NB4 (cell line): ENCODE data around the gene HES4.
A peak's percentile ranks its signal among the peaks of the same experiment; 100 is the strongest.

Source experiments
- DNase-seq: peaks from one replicate; pipeline ENCODE4 v3.0.0; 2010; ENCODE audit warnings: low read depth
- H3K4me3 ChIP-seq: one replicate; pipeline ENCODE4 v1.5.1; 2011; ENCODE audit warnings: mild to moderate bottlenecking, low read depth, low read length, moderate library complexity
- MYC ChIP-seq: IDR thresholded peaks from 2 replicates; pipeline ENCODE4 v1.6.1; 2011; ENCODE audit warnings: low read depth, low read length
- POLR2A ChIP-seq: IDR thresholded peaks from 2 replicates; pipeline ENCODE4 v1.6.1; 2011; ENCODE audit warnings: mild to moderate bottlenecking; ENCODE audit not compliant: insufficient read length; ENCODE audit errors: extremely low read depth
- TF ChIP-seq, protein P1 (sequence below): IDR thresholded peaks from 2 replicates; pipeline ENCODE4 v1.6.1; 2011; ENCODE audit warnings: low read depth, low read length
- TF ChIP-seq, protein P2 (sequence below): IDR thresholded peaks from one replicate; pipeline ENCODE4 v1.5.1; 2012; ENCODE audit warnings: low read depth, low read length

The HES4 gene

DNA sequence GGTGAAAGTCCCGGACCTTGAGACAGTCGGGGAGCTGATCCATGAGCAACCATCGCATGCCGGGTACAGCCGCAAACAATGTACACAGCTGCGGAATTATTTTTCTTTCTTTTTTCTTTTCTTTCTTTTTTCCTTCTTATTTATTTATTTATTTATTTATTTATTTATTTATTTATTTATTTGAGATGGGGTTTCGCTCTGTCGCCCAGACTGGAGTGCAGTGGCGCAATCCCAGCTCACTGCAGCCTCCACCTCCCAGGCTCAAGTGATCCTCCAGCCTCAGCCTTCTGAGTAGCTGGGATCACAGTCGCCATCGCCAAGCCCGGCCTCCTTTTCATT lies 15.5 kb downstream of the HES4 start:
- DNase-seq: no peak
- TF ChIP-seq, protein P1, sequence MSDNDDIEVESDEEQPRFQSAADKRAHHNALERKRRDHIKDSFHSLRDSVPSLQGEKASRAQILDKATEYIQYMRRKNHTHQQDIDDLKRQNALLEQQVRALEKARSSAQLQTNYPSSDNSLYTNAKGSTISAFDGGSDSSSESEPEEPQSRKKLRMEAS: no peak
- TF ChIP-seq MYC: no peak
- TF ChIP-seq, protein P2, sequence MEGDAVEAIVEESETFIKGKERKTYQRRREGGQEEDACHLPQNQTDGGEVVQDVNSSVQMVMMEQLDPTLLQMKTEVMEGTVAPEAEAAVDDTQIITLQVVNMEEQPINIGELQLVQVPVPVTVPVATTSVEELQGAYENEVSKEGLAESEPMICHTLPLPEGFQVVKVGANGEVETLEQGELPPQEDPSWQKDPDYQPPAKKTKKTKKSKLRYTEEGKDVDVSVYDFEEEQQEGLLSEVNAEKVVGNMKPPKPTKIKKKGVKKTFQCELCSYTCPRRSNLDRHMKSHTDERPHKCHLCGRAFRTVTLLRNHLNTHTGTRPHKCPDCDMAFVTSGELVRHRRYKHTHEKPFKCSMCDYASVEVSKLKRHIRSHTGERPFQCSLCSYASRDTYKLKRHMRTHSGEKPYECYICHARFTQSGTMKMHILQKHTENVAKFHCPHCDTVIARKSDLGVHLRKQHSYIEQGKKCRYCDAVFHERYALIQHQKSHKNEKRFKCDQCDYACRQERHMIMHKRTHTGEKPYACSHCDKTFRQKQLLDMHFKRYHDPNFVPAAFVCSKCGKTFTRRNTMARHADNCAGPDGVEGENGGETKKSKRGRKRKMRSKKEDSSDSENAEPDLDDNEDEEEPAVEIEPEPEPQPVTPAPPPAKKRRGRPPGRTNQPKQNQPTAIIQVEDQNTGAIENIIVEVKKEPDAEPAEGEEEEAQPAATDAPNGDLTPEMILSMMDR: no peak
- no peak for TF ChIP-seq POLR2A
- no peak overlapping the region for H3K4me3 ChIP-seq

DNA sequence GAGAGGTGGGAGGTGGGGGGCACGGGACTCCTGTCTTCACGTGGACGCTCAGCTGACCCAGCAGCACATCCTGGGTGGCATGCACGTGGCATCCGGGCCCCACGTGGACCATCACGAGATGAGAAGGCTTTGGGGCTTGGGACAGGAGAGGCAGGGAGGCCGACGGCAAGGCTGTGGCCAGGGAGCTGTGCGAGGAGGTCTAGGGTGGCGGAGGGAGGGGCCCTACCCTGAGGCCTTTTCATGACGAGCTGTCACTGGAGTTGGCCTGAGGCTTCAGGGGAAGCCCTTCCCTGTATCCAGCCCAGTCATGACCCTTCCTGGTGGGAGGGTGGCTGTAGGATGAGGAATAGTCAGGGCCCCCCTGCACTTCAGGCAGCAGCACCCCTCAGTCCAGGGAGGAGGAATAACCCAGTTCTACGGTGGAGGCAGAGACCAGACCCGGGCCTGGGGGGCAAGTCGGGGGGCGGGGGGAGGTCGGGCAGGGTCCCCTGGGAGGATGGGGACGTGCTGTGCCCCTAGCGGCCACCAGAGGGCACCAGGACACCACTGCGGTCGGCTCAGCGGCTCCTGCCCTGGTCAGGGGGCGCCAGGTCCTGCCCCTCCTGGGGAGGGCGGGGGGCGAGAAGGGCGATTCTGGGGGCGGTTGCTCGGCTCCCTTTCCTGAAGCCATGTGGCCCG lies 16.0 kb downstream of the HES4 start:
- peak; percentile 43 for DNase-seq
- no peak overlapping the region for H3K4me3 ChIP-seq
- TF ChIP-seq, protein P2: peak; percentile 61
- TF ChIP-seq POLR2A: no peak

DNA sequence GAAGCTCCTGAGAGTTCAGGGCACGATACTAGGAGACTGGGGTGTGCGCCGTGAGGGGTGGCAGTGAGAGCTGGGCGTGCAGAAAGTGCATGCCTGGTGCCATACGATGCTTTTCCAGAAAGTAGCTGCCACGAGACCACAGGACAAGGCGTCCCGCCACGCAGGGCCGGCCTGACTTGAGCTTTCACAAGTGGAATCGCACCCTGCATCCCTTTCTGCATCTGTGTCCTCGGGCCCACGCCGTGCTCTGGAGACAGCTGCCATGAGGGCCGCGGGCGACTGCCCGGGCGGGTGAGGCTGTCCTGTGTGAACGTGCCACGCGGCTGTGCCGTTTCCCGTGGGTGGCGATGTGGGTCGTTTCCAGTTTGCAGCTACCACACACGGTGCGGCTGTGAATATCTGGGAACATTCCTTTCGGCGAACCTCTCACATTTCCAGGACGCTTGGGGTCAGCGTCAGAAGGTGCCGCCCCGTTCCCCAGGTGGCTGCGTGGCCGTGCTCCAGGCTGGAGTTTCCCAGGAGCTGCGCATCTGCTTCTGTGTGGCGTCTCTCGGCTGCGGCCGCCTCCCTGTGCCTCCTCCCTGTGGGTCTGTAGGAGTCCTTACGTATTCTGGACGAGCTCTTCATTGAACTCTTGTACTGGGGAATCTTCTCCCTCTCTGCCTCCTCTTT lies 17.0 kb downstream of the HES4 start:
- no peak for DNase-seq
- no peak overlapping the region for H3K4me3 ChIP-seq
- TF ChIP-seq POLR2A (no peak), MYC (no peak)
- TF ChIP-seq, protein P2: no peak
- TF ChIP-seq, protein P1: no peak

DNA sequence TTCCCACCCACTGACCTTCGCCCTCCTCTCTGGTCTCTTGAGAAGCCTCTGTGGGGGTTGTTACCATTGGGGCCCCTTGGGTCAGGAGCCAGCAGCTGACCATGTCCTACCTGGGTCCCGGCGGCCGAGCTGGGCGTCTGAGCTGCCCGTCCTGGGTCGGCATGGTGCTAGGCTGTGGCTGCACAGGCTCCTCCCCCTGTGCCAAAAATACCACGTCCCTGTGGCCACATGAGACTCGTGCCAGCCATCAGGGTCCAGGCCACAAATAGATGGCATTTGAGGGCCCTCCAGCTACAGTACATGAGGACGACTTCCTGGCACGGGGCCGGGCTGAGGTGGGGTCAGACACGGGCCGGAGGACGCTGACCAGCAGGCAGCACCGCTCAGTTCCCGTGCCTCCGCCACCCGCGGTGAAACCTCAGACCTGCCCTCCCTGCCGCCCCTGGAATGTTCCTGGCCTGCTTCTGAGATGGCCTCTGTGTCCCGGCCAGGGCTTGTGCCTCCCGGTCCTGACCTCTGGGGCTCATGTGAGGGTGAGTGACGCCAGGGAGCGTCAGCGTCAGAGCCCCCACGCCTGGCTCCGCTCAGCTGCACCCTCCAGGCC lies 17.8 kb downstream of the HES4 start, which contains the start of gene PERM1:
TSS of gene PERM1 (minus strand) at position 139 of the 604 bp plus-strand sequence. CDS start 1,064 bp downstream, outside the sequence.
- no peak within 1 kb of the TSS for H3K4me3 ChIP-seq
- TF ChIP-seq POLR2A: no peak
- TF ChIP-seq, protein P2: no peak
- TF ChIP-seq, protein P1: no peak
- no peak for TF ChIP-seq MYC
- no peak for DNase-seq

DNA sequence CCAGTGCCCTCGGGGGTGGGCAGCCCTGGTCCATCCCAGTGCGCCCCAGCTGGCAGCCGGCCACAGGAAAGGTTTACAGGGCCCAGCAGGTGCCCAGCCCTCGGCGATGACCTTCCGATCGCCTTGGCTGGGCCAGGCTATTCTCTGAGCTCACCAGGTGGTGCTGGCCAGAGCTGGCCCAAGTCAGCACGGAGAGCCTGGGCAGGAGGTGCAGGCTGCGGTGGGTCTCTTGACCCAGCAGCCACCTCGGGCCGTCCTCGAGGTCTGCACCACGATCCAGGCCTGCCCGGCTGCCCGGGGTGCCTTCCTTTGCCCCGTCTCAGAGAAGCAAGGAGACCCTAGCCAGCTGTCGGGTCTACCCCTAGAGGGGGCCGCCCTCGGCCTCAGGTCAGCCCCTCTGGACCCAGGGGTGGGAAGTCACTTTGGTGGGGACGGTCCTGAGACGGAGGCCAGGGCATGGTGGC lies 18.4 kb downstream of the HES4 start:
- H3K4me3 ChIP-seq: no peak overlapping the region
- DNase-seq: no peak
- TF ChIP-seq, protein P2: no peak
- TF ChIP-seq MYC (no peak), POLR2A (no peak)
- TF ChIP-seq, protein P1: no peak
